ENCODE measurements around the gene PLXND1.

DNA sequence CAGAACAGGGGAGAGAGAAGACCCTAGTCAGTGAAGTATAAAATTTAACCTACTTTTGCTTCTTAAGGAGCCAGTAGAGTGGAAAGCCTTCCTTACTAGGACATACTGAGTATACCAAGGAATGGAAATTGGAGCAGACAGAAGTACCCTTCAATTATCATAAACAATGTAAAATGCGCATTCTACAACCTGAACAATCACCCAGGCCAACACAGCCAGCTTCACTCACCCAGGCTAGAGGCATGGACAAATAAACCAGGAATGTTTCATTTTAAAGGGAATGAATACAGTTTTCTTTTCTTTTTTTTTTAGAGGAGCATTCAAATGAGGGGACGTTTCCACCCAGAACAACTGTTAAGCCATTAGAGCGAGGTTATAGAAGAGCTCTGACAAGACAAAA is 41.9 kb upstream of the PLXND1 start:
- TF ChIP-seq CTCF (IDR thresholded peaks at IDR 0.05), result no peak
- TF ChIP-seq POLR2A (IDR thresholded peaks at IDR 0.05), result no peak

Measured in tibial nerve (tissue), 3 donors.